Measurements from ENCODE around the gene ZNRF1. TPM values are rescaled to one million over a fixed set of nuclear protein-coding genes. Genes with fewer than 3 reads are reported as not detected.

The ZNRF1 gene
- total and polyA plus RNA-seq, 2 of the 13 experiments (the other 11 are each of a cell fraction or from before 2014, with no cell fraction given), result 43.9 to 58.7 TPM

DNA sequence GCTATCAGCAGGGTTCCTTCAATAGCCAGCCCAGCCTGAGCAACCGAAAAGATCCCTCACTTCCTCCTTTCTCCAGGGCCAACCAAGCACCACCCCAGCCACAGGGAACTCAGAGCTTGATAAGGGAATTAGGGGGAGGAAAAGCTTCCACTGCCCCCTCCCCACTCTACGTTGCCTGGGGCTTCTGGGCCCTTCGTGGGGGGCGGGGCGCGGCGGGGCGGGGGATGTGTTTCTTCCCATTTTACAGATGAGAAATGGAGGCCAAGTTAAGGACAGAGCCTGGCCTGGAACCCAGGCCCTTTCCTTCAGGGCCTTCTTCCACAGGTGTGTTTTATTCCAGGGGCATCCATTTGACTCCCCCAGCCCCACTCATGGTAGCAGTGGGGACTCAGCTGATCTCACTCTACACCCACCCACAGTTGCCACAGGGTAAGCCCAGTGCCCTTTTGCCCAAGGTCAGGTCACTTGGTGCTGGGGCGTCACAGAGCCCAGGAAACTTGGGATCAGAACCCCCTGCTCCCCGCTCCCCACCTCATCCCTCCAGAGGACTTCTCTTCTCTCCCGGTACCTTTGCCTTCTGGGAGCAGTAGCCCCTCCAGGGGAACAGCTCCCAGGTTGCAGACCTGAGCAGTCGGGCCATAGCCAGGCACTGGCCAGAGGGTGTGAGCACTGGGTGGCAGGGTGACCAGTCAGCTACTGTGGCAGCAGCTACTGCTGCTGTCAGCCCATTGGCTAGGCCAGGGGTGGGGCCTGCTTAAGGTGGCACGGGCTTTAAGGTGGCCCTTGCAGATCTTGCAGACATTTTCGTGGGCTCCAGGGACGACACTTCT is 117.5 kb downstream of the ZNRF1 start, which contains the start of gene LDHD (continued):
- TF ChIP-seq ZNF101 (CRISPR knock-in tag; IDR thresholded peaks at IDR 0.05; ENCODE audit: borderline replicate concordance, low read depth) (no peak), ZNF205 (CRISPR knock-in tag; IDR thresholded peaks at IDR 0.05) (peak; percentile 76; the same call in 1 of the 2 replicates), ZNF567 (CRISPR knock-in tag; IDR thresholded peaks at IDR 0.05; ENCODE audit: borderline replicate concordance) (no peak), ZSCAN25 (CRISPR knock-in tag; IDR thresholded peaks at IDR 0.05) (peak; percentile 44; the same call in 1 of the 2 replicates), NFYB (CRISPR knock-in tag; IDR thresholded peaks at IDR 0.05) (peak; percentile 76), IRF2 (CRISPR knock-in tag; IDR thresholded peaks at IDR 0.05) (peak; percentile 79), ZNF451 (CRISPR knock-in tag; IDR thresholded peaks at IDR 0.05) (peak; percentile 78; the same call in 1 of the 2 replicates), ZNF605 (CRISPR knock-in tag; IDR thresholded peaks at IDR 0.05) (peak; percentile 71; the same call in 1 of the 2 replicates), GATAD2A (CRISPR knock-in tag; IDR thresholded peaks at IDR 0.05) (peak; percentile 67), YEATS2 (CRISPR knock-in tag; IDR thresholded peaks at IDR 0.05; ENCODE audit: borderline replicate concordance) (peak; percentile 67; the same call in 1 of the 2 replicates), TEAD2 (CRISPR knock-in tag; IDR thresholded peaks at IDR 0.05) (no peak), ZSCAN29 (CRISPR knock-in tag; conservative IDR thresholded peaks at IDR 0.05) (no peak), ZNF496 (CRISPR knock-in tag; IDR thresholded peaks at IDR 0.05; ENCODE audit: insufficient replicate concordance) (no peak), ZNF660 (CRISPR knock-in tag; IDR thresholded peaks at IDR 0.05; ENCODE audit: borderline replicate concordance, low read depth) (no peak), ZSCAN30 (CRISPR knock-in tag; IDR thresholded peaks at IDR 0.05) (no peak), HOXA3 (CRISPR knock-in tag; IDR thresholded peaks at IDR 0.05) (peak; percentile 52; the same call in 1 of the 2 replicates), HMG20A (CRISPR knock-in tag; IDR thresholded peaks at IDR 0.05; ENCODE audit: borderline replicate concordance) (no peak), ZNF768 (CRISPR knock-in tag; IDR thresholded peaks at IDR 0.05) (peak; percentile 73), SOX6 (IDR thresholded peaks at IDR 0.05) (no peak), SOX6 (CRISPR knock-in tag; IDR thresholded peaks at IDR 0.05) (peak; percentile 34; the same call in 1 of the 2 replicates)
- TF ChIP-seq, protein P1, sequence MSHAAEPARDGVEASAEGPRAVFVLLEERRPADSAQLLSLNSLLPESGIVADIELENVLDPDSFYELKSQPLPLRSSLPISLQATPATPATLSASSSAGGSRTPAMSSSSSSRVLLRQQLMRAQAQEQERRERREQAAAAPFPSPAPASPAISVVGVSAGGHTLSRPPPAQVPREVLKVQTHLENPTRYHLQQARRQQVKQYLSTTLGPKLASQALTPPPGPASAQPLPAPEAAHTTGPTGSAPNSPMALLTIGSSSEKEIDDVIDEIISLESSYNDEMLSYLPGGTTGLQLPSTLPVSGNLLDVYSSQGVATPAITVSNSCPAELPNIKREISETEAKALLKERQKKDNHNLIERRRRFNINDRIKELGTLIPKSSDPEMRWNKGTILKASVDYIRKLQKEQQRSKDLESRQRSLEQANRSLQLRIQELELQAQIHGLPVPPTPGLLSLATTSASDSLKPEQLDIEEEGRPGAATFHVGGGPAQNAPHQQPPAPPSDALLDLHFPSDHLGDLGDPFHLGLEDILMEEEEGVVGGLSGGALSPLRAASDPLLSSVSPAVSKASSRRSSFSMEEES (CRISPR knock-in tag; IDR thresholded peaks at IDR 0.05), result no peak
- TF ChIP-seq, protein P2, sequence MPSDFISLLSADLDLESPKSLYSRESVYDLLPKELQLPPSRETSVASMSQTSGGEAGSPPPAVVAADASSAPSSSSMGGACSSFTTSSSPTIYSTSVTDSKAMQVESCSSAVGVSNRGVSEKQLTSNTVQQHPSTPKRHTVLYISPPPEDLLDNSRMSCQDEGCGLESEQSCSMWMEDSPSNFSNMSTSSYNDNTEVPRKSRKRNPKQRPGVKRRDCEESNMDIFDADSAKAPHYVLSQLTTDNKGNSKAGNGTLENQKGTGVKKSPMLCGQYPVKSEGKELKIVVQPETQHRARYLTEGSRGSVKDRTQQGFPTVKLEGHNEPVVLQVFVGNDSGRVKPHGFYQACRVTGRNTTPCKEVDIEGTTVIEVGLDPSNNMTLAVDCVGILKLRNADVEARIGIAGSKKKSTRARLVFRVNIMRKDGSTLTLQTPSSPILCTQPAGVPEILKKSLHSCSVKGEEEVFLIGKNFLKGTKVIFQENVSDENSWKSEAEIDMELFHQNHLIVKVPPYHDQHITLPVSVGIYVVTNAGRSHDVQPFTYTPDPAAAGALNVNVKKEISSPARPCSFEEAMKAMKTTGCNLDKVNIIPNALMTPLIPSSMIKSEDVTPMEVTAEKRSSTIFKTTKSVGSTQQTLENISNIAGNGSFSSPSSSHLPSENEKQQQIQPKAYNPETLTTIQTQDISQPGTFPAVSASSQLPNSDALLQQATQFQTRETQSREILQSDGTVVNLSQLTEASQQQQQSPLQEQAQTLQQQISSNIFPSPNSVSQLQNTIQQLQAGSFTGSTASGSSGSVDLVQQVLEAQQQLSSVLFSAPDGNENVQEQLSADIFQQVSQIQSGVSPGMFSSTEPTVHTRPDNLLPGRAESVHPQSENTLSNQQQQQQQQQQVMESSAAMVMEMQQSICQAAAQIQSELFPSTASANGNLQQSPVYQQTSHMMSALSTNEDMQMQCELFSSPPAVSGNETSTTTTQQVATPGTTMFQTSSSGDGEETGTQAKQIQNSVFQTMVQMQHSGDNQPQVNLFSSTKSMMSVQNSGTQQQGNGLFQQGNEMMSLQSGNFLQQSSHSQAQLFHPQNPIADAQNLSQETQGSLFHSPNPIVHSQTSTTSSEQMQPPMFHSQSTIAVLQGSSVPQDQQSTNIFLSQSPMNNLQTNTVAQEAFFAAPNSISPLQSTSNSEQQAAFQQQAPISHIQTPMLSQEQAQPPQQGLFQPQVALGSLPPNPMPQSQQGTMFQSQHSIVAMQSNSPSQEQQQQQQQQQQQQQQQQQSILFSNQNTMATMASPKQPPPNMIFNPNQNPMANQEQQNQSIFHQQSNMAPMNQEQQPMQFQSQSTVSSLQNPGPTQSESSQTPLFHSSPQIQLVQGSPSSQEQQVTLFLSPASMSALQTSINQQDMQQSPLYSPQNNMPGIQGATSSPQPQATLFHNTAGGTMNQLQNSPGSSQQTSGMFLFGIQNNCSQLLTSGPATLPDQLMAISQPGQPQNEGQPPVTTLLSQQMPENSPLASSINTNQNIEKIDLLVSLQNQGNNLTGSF (CRISPR knock-in tag; IDR thresholded peaks at IDR 0.05), result peak; percentile 64; the same call in 1 of the 2 replicates
- TF ChIP-seq, protein P3, sequence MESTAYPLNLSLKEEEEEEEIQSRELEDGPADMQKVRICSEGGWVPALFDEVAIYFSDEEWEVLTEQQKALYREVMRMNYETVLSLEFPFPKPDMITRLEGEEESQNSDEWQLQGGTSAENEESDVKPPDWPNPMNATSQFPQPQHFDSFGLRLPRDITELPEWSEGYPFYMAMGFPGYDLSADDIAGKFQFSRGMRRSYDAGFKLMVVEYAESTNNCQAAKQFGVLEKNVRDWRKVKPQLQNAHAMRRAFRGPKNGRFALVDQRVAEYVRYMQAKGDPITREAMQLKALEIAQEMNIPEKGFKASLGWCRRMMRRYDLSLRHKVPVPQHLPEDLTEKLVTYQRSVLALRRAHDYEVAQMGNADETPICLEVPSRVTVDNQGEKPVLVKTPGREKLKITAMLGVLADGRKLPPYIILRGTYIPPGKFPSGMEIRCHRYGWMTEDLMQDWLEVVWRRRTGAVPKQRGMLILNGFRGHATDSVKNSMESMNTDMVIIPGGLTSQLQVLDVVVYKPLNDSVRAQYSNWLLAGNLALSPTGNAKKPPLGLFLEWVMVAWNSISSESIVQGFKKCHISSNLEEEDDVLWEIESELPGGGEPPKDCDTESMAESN (CRISPR knock-in tag; conservative IDR thresholded peaks at IDR 0.05), result peak; percentile 60; the same call in 1 of the 2 replicates

All from HepG2 (cell line).